HG02763 (cell line): ENCODE data around the gene PTGER4.
"Not testable (repeated sequence)": the region's sequence is repeated elsewhere in the genome, so short reads cannot be mapped to it uniquely, and the experiment has no call there.

Experiments used
- ATAC-seq: cut with Tn5 transposase; IDR thresholded peaks from one replicate; pipeline ENCODE4 v1.9.1; 2021; ENCODE audit warnings: mild to moderate bottlenecking, moderate library complexity; ENCODE audit not compliant: unreplicated experiment

Gene PTGER4

DNA sequence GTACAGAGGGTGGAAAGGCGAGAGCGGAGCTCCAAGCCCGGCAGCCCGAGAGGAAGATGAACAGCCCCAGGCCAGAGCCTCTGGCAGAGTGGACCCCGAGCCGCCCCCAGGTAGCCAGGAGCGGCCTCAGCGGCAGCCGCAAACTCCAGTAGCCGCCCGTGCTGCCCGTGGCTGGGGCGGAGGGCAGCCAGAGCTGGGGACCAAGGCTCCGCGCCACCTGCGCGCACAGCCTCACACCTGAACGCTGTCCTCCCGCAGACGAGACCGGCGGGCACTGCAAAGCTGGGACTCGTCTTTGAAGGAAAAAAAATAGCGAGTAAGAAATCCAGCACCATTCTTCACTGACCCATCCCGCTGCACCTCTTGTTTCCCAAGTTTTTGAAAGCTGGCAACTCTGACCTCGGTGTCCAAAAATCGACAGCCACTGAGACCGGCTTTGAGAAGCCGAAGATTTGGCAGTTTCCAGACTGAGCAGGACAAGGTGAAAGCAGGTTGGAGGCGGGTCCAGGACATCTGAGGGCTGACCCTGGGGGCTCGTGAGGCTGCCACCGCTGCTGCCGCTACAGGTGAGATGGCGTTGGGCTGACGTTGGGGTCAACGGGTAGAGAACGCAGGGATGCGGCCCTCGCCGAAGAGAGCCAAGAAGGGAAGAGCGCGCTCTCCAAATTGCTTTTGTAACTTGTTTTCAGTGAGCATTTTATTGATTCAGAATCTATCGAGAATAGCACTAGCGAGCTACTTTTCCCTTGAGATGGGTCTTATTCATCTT, at the start of gene PTGER4:
PTGER4 (plus strand) TSS at position 3 of the 769 bp plus-strand sequence. CDS start 1,079 bp downstream, outside the sequence.
- peak; percentile 33 for ATAC-seq

- ATAC-seq = no peak
Measured at GRCh38 chr5:40630126-40630525, 49.6 kb upstream of the PTGER4 start.

DNA sequence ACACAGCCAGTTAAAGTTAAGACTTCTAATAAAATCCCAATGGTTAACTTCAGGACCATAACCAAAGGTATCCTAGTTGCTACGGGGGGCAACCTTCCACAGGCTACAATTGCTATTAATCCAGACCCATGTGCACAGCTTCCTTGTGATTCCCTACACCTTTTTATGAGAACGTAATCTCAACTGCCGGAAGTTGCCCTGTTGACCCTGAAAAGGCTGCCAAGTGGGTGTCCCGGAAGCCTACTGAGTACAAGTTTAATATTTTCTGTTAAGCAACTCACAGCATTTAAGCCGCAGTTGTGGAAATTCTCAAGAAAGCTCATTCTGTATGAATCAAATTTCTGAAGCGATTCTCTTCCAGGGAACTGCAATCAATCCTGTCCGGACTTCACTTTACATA, 48.5 kb upstream of the PTGER4 start:
- no peak for ATAC-seq

DNA sequence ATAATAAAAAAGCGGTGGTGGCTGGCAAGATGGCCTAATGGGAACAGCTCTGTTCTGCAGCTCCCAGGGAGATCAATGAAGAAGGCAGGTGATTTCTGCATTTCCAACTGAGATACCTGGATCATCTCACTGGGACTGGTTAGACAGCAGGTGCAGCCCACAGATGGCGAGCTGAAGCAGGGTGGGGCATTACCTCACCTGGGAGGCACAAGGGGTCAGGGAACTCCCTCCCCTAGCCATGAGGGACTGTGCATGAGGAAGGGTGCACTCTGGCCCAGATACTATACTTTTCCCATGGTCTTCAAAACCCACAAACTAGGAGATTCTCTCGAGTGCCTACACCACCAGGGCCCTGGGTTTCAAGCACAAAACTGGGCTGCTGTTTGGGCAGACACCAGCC, 45.6 kb upstream of the PTGER4 start:
- ATAC-seq = no peak

DNA sequence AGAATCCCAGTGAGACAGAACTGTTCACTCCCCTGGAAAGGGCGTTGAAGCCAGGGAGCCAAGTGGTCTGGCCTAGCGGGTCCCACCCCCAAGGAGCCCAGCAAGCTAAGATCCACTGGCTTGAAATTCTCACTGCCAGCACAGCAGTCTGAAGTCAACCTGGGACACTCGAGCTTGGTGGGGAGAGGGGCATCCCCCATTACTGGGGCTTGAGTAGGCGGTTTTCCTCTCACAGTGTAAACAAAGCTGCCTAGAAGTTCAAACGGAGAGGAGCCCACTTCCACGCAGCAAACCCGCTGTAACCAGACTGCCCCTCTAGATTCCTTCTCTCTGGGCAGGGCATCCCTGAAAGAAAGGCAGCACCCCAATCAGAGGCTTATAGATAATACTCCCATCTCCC, 45.1 kb upstream of the PTGER4 start:
- no peak for ATAC-seq

DNA sequence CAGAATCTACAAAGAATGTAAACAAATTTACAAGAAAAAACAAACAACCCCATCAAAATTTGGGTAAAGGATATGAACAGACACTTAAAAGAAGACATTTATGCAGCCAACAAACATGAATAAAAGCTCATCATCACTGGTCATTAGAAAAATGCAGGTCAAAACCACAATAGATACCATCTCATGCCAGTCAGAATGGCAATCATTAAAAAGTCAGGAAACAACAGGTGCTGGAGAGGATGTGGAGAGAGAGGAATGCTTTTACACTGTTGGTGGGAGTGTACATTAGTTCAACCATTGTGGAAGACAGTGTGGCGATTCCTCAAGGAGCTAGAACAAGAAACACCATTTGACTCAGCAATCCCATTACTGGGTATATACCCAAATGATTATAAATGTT, 40.2 kb upstream of the PTGER4 start:
- not testable (repeated sequence) for ATAC-seq

- no peak for ATAC-seq
Measured at GRCh38 chr5:40646266-40646665, 33.4 kb upstream of the PTGER4 start.

GRCh38 chr5:40648150-40648549, 31.6 kb upstream of the PTGER4 start:
- ATAC-seq = no peak

- ATAC-seq = no peak
Measured at GRCh38 chr5:40649463-40650030, 30.2 kb upstream of the PTGER4 start.

- ATAC-seq = no peak
Measured at GRCh38 chr5:40651201-40651600, 28.5 kb upstream of the PTGER4 start.

GRCh38 chr5:40652441-40653220, 27.1 kb upstream of the PTGER4 start:
- no peak for ATAC-seq

GRCh38 chr5:40653221-40654022, 26.3 kb upstream of the PTGER4 start:
- no peak for ATAC-seq

GRCh38 chr5:40654377-40654991, 25.2 kb upstream of the PTGER4 start:
- no peak for ATAC-seq

DNA sequence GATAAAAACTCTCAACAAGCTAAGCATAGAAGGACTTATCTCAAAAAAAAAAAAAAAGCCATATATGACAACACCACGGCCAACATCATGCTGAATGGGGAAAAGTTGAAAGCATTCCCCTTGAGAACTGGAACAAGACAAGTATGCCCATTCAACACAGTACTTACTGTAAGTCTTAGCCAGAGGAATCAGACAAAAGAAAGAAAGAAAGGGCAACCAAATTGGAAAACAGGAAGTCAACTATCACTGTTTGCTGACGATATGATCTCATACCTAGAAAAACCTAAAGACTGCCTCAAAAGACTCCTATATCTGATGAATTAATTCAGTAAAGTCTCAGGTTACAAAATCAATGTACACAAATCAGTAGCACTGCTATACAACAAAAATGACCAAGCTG, 24.6 kb upstream of the PTGER4 start:
- no peak for ATAC-seq

DNA sequence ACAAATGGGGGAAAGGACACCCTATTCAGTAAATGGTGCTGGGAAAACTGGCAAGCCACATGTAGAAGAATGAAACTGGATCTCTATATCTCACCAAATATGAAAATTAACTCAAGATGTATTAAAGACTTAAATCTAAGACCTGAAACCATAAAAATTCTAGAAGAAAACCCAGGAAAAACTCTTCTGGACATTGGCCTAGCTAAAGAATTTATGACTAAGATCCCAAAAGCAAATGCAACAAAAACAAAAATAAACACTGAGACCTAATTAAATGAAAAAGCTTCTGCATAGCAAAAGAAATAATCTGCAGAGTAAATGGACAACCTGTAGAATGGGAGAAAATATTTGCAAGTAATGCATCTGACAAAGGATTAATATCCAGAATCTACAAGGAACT, 23.6 kb upstream of the PTGER4 start:
- ATAC-seq = not testable (repeated sequence)

- ATAC-seq = no peak
Measured at GRCh38 chr5:40656766-40657165, 22.9 kb upstream of the PTGER4 start.

GRCh38 chr5:40660751-40661150, 19.0 kb upstream of the PTGER4 start:
- no peak for ATAC-seq

DNA sequence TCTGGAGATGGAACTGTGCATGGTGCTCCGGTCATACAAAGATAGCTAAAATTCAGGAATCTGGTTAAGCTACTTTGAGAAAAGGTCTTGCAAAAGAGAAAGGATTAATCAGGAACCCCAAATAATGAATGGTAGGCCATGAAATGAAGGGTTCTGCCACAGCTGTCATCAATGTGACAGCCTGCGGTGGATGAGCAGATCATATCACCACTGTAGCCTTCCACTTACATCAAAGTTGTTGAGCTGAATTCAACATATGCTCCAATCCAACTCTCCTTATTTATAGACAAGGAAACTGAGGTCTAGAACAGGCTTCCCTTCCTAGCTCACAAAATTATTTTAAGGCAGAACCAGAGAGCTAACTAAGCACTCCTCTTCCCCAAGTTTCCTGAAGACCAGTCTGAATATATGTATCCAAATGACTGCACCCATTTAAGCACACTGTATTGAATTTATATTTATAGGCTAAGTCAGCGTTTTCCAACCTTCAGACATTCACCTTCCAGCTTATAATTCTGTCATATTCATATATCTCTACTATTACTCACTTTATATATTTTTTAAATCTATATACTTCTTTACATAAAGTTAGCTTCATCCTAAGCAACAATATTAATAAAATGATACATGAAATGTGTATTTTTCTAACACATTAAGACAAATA, 13.9 kb upstream of the PTGER4 start:
- no peak for ATAC-seq

GRCh38 chr5:40666657-40667056, 13.1 kb upstream of the PTGER4 start:
- ATAC-seq = no peak

- no peak for ATAC-seq
Measured at GRCh38 chr5:40667161-40667663, 12.5 kb upstream of the PTGER4 start.
